Measurements from ENCODE around the gene TRIM73.
"Not testable (repeated sequence)": the region's sequence is repeated elsewhere in the genome, so short reads cannot be mapped to it uniquely, and the experiment has no call there.

TRIM73 gene

DNA sequence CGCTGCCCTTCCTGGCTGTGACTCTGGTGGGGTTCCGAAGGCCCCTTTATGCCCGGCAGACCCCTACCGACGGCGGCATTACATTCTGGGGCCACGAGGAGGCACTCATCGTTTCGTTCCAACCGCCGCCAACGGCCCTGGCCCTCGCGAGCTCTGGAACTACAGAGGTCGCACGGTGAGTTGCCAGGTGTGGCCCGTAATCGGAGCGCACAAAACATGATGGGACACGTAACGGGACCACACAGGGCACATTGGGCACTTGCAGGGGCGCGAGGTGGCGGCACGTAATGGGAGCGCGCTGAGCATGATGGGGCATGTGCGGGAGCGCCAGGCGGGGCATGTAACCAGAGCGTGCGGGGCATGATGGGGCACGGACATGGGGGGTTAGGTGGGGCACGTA lies at the start of gene TRIM73:
Gene TRIM73 (plus strand): TSS at position 301 of the 400 bp plus-strand sequence. CDS start 3,305 bp downstream, outside the sequence.
- not testable (repeated sequence) for H3K36me3 ChIP-seq (ENCODE audit: control insufficient read depth, insufficient read depth, low read length); H3K27me3 ChIP-seq (ENCODE audit: control insufficient read depth, insufficient read depth, low read length); H3K4me3 ChIP-seq (ENCODE audit: low read depth, low read length); H3K4me1 ChIP-seq; H2AFZ ChIP-seq; H3K4me2 ChIP-seq (ENCODE audit: low read length); H3K9ac ChIP-seq; H3K9me3 ChIP-seq (ENCODE audit: control insufficient read depth, low read length); H3K27ac ChIP-seq; H3K79me2 ChIP-seq

- H3K79me2 ChIP-seq; H3K4me2 ChIP-seq (ENCODE audit: low read length); H3K27ac ChIP-seq; H3K27me3 ChIP-seq (ENCODE audit: control insufficient read depth, insufficient read depth, low read length); H3K4me1 ChIP-seq; H3K9ac ChIP-seq; H3K9me3 ChIP-seq (ENCODE audit: control insufficient read depth, low read length); H2AFZ ChIP-seq; H3K36me3 ChIP-seq (ENCODE audit: control insufficient read depth, insufficient read depth, low read length): not testable (repeated sequence)
- peak overlapping the region; percentile 16 for H3K4me3 ChIP-seq (ENCODE audit: low read depth, low read length)
Measured at GRCh38 chr7:75358671-75359541, 36.5 kb upstream of the TRIM73 start.

DNA sequence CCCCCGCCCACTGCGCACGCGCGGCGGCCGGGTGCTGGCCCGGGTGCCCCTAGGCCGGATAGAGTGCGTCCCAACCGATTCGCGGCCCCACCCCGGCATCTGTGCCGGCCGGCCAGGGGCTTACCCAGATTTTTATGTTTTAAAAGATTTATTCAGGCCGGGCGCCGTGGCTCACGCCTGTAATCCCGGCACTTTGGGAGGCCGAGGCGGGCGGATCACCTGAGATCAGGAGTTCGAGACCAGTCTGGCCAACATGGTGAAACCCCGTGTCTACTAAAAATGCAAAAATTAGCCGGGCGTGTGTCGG lies 35.9 kb upstream of the TRIM73 start:
- not testable (repeated sequence) for H3K36me3 ChIP-seq (ENCODE audit: control insufficient read depth, insufficient read depth, low read length); H3K27ac ChIP-seq

DNA sequence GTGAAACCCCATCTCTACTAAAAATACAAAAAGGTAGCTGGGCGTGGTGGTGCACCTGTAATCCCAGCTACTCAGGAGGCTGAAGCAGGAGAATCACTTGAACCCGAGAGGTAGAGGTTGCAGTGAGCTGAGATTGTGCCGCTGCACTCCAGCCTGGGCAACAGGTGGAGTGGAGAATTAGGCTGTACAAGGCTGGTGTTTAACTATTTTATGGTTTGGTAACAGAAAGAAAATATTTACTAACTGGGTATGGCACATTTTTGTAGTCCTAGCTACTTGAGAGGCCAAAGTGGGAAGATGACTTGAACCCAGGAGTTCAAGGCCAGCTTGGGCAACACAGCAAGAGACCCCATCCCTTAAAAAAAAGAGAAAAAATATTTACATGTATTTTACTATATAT lies 31.4 kb upstream of the TRIM73 start:
- not testable (repeated sequence) for H3K27ac ChIP-seq; H2AFZ ChIP-seq; H3K79me2 ChIP-seq; H3K9ac ChIP-seq; H3K4me2 ChIP-seq (ENCODE audit: low read length); H3K4me1 ChIP-seq; H3K36me3 ChIP-seq (ENCODE audit: control insufficient read depth, insufficient read depth, low read length); H3K4me3 ChIP-seq (ENCODE audit: low read depth, low read length); H3K9me3 ChIP-seq (ENCODE audit: control insufficient read depth, low read length); H3K27me3 ChIP-seq (ENCODE audit: control insufficient read depth, insufficient read depth, low read length)

More for the DNA sequence above, 35.9 kb upstream of the TRIM73 start:
- H3K4me3 ChIP-seq (ENCODE audit: low read depth, low read length); H3K9me3 ChIP-seq (ENCODE audit: control insufficient read depth, low read length); H3K79me2 ChIP-seq; H2AFZ ChIP-seq; H3K27me3 ChIP-seq (ENCODE audit: control insufficient read depth, insufficient read depth, low read length); H3K4me2 ChIP-seq (ENCODE audit: low read length); H3K4me1 ChIP-seq; H3K9ac ChIP-seq: not testable (repeated sequence)

DNA sequence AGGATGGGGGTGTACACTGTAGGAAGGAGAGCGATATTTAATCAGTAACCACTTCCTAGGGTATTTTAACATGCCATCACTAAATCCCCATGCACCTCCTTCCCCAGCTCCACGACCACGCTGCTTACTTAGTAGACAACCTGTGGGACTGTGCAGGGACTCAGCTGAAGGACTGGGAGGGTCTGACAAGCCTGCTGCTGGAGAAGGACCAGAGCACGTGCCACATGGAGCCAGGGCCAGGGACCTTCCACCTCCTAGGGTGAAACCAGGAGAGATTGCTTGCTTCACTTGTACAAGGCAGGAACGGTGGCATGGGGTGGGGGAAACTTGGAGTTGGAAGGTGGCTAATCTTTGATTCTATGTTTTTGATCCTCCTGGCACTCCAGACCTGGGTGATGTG lies 28.8 kb upstream of the TRIM73 start:
- H3K79me2 ChIP-seq; H3K27ac ChIP-seq; H3K4me2 ChIP-seq (ENCODE audit: low read length); H3K4me1 ChIP-seq; H3K9ac ChIP-seq; H2AFZ ChIP-seq; H3K36me3 ChIP-seq (ENCODE audit: control insufficient read depth, insufficient read depth, low read length); H3K9me3 ChIP-seq (ENCODE audit: control insufficient read depth, low read length); H3K27me3 ChIP-seq (ENCODE audit: control insufficient read depth, insufficient read depth, low read length); H3K4me3 ChIP-seq (ENCODE audit: low read depth, low read length): not testable (repeated sequence)

GRCh38 chr7:75367313-75367712 lies 28.1 kb upstream of the TRIM73 start:
- not testable (repeated sequence) for H3K27me3 ChIP-seq (ENCODE audit: control insufficient read depth, insufficient read depth, low read length); H3K79me2 ChIP-seq; H3K27ac ChIP-seq

DNA sequence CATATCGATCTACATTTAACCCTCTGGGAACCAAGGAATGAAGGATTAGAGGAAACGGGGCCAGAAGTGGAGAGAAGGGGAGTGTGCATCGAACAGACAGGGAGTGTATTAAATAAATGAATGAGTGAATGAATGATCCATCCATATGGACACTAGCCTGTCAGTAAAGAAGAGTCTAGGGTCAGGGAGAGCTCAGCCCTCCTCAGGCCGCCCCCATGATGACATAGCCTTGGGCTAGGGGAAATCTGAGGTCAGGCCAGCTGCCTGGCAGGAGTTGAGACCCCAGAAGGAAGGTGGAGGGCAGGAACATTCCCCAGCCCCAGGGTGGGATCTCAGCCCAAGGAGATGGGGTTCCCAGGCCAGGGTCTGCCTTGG lies 21.3 kb upstream of the TRIM73 start:
- not testable (repeated sequence) for H3K4me1 ChIP-seq; H2AFZ ChIP-seq; H3K4me3 ChIP-seq (ENCODE audit: low read depth, low read length); H3K27me3 ChIP-seq (ENCODE audit: control insufficient read depth, insufficient read depth, low read length); H3K4me2 ChIP-seq (ENCODE audit: low read length); H3K36me3 ChIP-seq (ENCODE audit: control insufficient read depth, insufficient read depth, low read length); H3K27ac ChIP-seq; H3K79me2 ChIP-seq; H3K9ac ChIP-seq; H3K9me3 ChIP-seq (ENCODE audit: control insufficient read depth, low read length)

More at GRCh38 chr7:75367313-75367712, 28.1 kb upstream of the TRIM73 start:
- H3K36me3 ChIP-seq (ENCODE audit: control insufficient read depth, insufficient read depth, low read length); H3K9ac ChIP-seq; H3K9me3 ChIP-seq (ENCODE audit: control insufficient read depth, low read length); H2AFZ ChIP-seq; H3K4me1 ChIP-seq; H3K4me2 ChIP-seq (ENCODE audit: low read length); H3K4me3 ChIP-seq (ENCODE audit: low read depth, low read length): not testable (repeated sequence)

GRCh38 chr7:75374519-75375317 lies 20.7 kb upstream of the TRIM73 start:
- not testable (repeated sequence) for H3K27me3 ChIP-seq (ENCODE audit: control insufficient read depth, insufficient read depth, low read length); H3K9ac ChIP-seq; H3K4me3 ChIP-seq (ENCODE audit: low read depth, low read length); H3K9me3 ChIP-seq (ENCODE audit: control insufficient read depth, low read length); H3K27ac ChIP-seq; H3K36me3 ChIP-seq (ENCODE audit: control insufficient read depth, insufficient read depth, low read length); H3K4me2 ChIP-seq (ENCODE audit: low read length); H3K4me1 ChIP-seq; H2AFZ ChIP-seq; H3K79me2 ChIP-seq

DNA sequence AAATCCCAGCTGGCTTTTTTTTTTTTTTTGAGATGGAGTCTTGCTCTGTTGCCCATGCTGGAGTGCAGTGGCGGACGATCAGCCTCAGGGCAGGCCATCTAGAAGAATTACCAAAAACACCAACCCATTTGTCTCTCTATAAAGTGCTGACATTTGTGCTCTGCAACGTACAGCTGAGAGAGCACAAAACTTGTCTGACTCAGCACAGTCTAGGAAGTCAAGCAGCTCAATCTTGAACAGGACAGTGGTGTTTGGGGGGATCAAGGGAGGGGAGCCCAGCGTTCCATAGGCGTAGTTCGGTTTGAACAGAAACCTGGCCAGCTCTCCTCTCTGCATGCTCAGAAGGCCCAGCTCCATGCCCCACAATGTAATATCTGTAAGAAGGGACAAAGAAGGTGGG lies 2.2 kb upstream of the TRIM73 start:
- peak overlapping the region; percentile 62 for H3K27ac ChIP-seq
- H3K27me3 ChIP-seq (ENCODE audit: control insufficient read depth, insufficient read depth, low read length); H3K79me2 ChIP-seq; H3K4me2 ChIP-seq (ENCODE audit: low read length); H3K4me1 ChIP-seq; H3K36me3 ChIP-seq (ENCODE audit: control insufficient read depth, insufficient read depth, low read length); H3K9me3 ChIP-seq (ENCODE audit: control insufficient read depth, low read length); H3K9ac ChIP-seq; H2AFZ ChIP-seq; H3K4me3 ChIP-seq (ENCODE audit: low read depth, low read length): not testable (repeated sequence)

GRCh38 chr7:75397865-75398264 lies 2.4 kb downstream of the TRIM73 start:
- H3K4me1 ChIP-seq; H2AFZ ChIP-seq; H3K27me3 ChIP-seq (ENCODE audit: control insufficient read depth, insufficient read depth, low read length); H3K27ac ChIP-seq; H3K9me3 ChIP-seq (ENCODE audit: control insufficient read depth, low read length); H3K36me3 ChIP-seq (ENCODE audit: control insufficient read depth, insufficient read depth, low read length); H3K9ac ChIP-seq; H3K4me2 ChIP-seq (ENCODE audit: low read length); H3K4me3 ChIP-seq (ENCODE audit: low read depth, low read length); H3K79me2 ChIP-seq: not testable (repeated sequence)
